ENCODE measurements around the gene CXCL8.

- TF ChIP-seq POLR2AphosphoS5 (IDR thresholded peaks at IDR 0.05; ENCODE audit: low read depth, low read length) (no peak), POLR2A (IDR thresholded peaks at IDR 0.05; ENCODE audit: low read depth, low read length) (no peak), TAF1 (IDR thresholded peaks at IDR 0.05; ENCODE audit: low read depth, low read length) (no peak)
Measured at GRCh38 chr4:73721435-73721834, 18.9 kb upstream of the CXCL8 start.
